Measurements from ENCODE around the gene MYH11.
"Not testable (repeated sequence)": the region's sequence is repeated elsewhere in the genome, so short reads cannot be mapped to it uniquely, and the experiment has no call there.

The MYH11 gene

GRCh38 chr16:15655561-15655960 is 201.3 kb downstream of the MYH11 start:
- DNase-seq, result not testable (repeated sequence)

GRCh38 chr16:15654591-15654990 is 202.2 kb downstream of the MYH11 start:
- DNase-seq, result no peak

- no peak for DNase-seq
Observed at GRCh38 chr16:15653227-15653626, 203.6 kb downstream of the MYH11 start.

All from activated CD4-positive, alpha-beta T cell treated with anti-CD3 and anti-CD28 coated beads, Interleukin-2, amount 50 U/mL, for 4 hours (primary cell).